KOPT-K1 (cell line): ENCODE results near the gene PFKFB4.
"Not testable (repeated sequence)": the region's sequence is repeated elsewhere in the genome, so short reads cannot be mapped to it uniquely, and the experiment has no call there.

Source experiments
- H3K27ac ChIP-seq: fragments of 200-600 bp; sonication (generic); 2 replicates; pipeline ENCODE4 v1.5.1; 2016; ENCODE audit warnings: antibody characterized with exemption, mild to moderate bottlenecking, low read depth, low read length; ENCODE audit not compliant: poor library complexity, severe bottlenecking
- H3K36me3 ChIP-seq: fragments of 200-600 bp; sonication (generic); 2 replicates; pipeline ENCODE4 v1.5.1; 2017; ENCODE audit warnings: antibody characterized with exemption, mild to moderate bottlenecking, low read length, moderate library complexity; ENCODE audit not compliant: insufficient read depth
- H3K9me3 ChIP-seq: fragments of 200-600 bp; sonication (generic); 2 replicates; pipeline ENCODE4 v1.5.1; 2017; ENCODE audit warnings: antibody characterized with exemption, low read length, mild to moderate bottlenecking; ENCODE audit not compliant: insufficient read depth, poor library complexity, severe bottlenecking

The PFKFB4 gene

DNA sequence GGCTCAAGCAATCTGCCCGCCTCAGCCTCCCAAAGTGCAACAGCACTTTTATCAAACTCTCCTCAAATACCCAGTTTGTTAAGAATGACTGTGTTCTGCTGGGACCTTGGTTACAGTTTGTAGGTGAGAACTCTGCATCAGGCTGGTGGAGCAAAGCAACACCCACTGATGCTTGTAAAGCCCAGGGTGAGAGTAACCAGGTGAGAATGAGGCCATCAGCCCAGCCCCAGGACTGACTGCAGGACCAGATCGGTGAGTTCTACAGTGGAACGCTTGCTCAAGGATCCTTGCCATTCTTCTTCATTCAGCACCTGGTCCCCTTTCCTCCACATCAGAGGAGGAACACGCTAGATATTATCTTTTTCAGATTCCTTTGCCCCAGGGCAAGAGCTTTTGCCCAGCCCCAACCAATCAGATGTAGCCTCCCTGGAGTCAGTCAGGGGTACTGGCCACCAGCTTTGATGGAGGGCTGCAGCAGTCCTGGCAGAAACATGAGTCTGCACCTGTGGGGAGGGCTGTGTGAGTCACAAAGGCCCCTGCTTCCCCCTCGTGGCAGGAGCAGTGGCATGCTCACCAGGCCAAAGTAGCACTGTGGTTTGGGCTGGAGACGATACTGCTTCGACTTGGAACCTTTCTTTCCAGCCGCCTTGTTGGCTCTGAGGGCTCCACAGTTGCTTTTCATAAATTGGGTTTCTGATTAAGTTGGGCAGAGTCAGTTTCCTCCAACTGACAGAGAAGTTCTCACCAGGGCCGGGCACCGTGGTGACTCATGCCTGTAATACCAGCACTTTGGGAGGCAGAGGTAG lies 49.1 kb downstream of the PFKFB4 start:
- Histone ChIP-seq H3K36me3 (no peaks in the 10 kb centered on the region), H3K9me3 (no peaks in the 10 kb centered on the region), H3K27ac (no peak overlapping the region)

DNA sequence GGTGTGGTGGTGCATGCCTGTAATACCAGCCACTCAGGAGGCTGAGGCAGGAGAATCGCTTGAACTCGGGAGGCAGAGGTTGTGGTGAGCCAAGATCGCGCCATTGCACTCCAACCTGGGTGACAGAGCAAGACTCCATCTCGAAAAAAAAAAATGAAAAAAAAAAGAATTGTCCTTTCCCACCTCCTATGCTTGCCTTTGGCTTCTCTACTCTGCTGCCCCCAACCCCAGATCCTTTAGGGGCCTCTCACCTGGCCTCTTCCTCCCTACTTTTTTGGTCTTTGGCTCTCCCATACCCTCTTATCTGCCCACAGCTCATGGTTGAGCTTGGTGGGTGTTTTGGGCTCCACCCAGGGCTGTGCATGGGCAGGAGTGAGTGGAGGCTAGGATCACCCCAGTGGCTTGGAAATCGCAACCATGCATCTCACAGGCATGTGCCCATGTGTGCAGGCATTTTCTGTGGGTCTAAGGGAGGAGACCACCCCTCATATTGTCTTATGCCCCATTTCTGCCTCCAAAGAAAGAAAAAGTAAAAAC lies 50.6 kb downstream of the PFKFB4 start:
- Histone ChIP-seq H3K36me3 (no peaks in the 10 kb centered on the region), H3K27ac (no peak overlapping the region), H3K9me3 (no peaks in the 10 kb centered on the region)

DNA sequence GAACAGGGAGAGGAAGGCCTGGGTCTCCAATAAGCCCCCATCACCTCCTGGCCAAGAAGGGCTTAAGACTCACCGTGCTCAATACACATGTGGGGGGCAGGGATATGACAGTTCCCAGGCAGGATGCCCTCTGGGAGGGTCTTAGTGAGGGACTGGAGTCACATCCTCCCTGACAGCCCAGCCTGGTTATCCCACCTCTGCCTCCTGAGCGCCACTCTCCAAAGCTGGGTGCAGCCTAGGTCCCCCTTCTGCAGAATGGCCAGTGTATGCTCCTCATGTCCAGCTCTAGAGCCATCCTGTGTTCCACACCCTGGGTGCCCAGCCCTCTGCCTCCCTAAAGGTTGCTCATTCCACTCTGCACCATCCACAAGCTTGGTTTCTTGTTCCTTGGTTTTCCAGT lies 51.5 kb downstream of the PFKFB4 start:
- no peaks in the 10 kb centered on the region for H3K9me3 ChIP-seq
- no peak overlapping the region for H3K27ac ChIP-seq
- H3K36me3 ChIP-seq = no peaks in the 10 kb centered on the region

DNA sequence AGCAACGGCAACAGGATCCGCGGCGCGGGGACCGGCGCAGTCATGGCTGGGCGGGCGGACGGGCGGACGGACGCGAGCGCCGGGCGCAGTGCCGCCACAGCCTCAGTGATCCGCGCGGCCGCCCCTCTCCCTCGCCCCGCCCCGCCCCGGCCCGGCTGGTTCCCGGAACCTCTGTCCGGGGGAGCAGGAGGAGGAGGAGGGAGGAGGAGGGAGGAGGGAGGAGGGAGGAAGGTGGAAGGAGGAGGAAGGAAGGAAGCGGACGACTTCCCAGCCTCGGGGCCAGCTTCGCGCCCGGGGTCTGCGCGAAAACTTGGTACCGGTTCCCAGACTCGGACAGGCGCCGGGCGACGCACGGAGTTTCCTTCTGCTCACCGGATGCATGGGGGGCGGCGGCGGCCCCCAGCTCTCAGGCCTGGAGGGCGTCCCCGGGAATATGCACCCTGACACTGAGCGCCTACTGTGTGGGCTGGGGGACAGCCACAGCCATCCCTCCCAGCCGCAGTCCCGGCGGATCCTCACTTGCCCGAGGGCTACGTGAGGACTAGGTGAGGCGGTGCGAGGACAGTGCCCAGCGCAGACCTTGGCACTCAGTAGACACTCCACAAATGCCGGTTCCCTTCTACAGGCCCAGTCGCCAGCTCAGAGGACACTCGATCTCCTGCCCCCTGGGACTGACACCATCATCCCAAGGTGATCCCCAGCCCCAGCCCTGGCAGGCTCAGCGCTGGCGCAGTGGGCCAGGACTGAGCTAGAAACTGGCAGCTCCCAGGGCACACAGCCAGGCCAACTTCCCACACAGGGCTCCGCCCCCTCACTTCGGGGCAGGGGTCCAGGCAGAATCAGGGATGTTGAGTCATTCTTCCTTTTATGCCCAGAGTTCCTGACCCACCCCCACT lies 52.3 kb downstream of the PFKFB4 start, which contains the start of gene SHISA5:
Gene SHISA5, minus strand, starts transcription at position 124 of the 896 bp plus-strand sequence. Its CDS starts 80 bp downstream, at position 44.
- no peaks in the 10 kb centered on the region for H3K9me3 ChIP-seq
- H3K36me3 ChIP-seq = no peaks in the 10 kb centered on the region
- H3K27ac ChIP-seq = no peak within 1 kb of the TSS

DNA sequence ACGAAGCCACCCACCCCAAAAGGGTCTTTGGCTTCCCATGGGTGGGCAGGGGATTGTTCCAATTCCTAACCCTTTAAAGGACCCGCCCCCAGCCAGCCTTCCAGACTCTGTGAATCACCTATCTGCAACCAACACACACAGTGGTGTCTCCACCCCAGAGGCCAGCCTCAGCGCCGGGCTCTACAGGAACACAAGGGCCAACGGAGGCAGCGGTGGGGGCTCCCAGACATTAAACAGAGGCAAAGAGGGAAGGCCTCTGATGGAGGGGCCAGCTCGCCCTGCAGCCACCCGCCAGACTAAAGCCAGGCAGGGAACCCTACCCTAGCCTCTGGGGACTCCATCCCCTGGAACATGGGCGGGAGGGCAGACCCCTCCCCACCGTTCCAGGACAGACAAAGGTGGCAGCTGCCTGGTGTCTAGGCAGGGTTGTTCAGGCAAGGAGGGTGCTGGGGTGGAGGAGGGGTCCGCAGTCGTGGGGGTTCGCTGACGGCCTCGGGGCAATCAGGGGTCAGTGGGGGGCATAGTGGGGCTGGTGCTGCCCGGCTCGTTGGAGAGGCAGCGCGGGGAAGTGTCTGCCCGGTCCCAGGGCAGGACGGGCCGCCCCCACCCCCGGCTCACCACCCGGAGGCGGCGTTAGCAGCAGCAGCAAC lies 53.1 kb downstream of the PFKFB4 start:
- Histone ChIP-seq H3K9me3 (peaks cover under 1% of the 10 kb centered on the region), H3K27ac (no peak overlapping the region), H3K36me3 (no peaks in the 10 kb centered on the region)

DNA sequence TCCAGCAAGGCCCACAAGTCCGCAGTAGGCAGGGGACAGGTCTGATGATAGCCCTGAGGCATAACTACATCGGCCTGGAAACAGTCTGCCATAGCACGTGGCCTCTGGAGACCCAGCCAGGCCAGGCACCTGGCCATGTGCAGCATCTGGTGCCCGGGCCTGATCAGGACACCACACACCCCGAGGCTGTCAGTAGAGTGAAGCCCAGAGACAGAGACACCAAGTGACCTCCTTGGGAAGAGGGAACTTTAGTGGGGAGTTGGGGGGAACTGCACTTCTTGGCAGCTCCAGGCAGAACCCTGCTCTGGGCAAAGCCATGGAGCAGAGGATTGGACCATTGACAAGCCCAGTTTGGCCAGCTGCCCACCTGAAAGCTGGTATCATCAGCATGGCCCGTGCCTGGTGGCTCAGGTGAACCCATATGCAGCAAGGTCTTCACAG lies 53.9 kb downstream of the PFKFB4 start:
- Histone ChIP-seq H3K36me3 (no peaks in the 10 kb centered on the region), H3K9me3 (peaks cover 8% of the 10 kb centered on the region), H3K27ac (no peak overlapping the region)

DNA sequence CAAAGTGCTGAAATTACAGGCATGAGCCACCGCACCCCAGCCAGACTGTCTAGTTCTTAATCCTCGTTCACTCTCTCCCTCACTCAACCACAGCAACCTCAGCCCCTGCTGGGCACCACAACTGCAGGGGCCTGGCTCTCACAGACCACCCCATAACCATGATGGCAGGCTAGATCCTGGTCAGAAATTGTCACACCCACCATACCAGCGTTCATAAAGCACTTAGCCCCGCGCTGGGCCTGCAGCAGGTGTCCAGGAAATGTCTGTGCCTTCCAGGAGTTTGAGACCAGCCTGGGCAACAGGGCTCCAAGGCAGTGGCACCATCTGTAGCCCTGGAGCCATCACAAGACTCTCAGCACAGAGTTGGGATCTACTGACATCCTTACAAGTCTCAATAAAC lies 54.5 kb downstream of the PFKFB4 start:
- H3K36me3 ChIP-seq = no peaks in the 10 kb centered on the region
- no peak overlapping the region for H3K27ac ChIP-seq

DNA sequence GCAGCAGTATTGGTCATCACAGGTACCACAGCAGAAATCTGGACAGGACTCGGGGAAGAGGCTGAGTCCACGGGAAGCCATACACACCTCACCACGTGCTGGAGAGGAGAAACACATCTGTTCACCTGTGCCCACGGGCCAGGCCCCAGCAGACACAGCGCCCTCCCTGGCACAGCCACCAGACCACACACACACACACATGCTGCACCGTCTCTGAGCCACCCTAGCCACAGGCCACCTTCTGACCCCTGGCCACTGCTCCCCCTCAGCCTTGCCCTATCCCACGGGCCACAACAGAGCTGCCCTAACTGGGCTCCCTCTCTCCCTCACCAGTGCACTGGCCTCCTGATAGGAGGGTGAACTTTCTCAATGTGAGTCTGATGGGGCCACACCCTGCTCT lies 55.4 kb downstream of the PFKFB4 start:
- Histone ChIP-seq H3K27ac (no peak overlapping the region), H3K36me3 (no peaks in the 10 kb centered on the region), H3K9me3 (peaks cover 10% of the 10 kb centered on the region)

More for the DNA sequence above, 54.5 kb downstream of the PFKFB4 start:
- peaks cover 10% of the 10 kb centered on the region for H3K9me3 ChIP-seq

DNA sequence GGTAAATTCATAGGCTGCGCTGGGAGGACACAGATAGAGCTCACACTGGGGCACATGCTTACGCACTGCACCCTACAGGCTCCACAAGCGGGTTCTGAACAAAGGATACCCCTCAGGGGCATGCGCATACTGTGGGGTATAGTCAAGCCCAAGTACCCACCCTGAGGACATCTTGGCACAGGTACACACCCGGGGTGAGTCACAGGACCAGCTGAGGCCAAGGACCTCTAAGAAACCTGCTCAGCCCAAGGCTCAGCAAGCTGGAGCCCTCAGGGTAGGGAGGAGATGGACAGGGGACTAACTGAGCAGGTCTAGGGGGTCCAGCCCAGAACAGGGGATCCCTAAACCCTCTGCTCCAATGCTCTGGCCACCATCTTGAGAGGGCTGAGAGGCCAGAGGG lies 55.9 kb downstream of the PFKFB4 start:
- Histone ChIP-seq H3K9me3 (peaks cover 10% of the 10 kb centered on the region), H3K36me3 (no peaks in the 10 kb centered on the region), H3K27ac (no peak overlapping the region)

DNA sequence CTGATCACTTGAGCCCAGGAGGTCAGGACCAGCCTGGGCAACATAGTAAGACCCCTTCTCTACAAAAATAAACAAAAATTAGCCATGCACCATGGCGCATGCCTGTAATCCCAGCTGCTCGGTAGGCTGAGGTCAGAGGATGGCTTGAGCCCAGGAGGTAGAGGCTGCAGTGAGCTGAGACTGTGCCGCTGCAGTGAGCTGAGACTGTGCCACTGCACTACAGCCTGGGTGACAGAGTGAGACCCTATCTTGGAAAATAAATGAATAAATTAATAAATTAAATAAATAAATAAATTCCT lies 63.5 kb downstream of the PFKFB4 start:
- no peaks in the 10 kb centered on the region for H3K36me3 ChIP-seq
- no peak overlapping the region for H3K27ac ChIP-seq
- H3K9me3 ChIP-seq = peaks cover 6% of the 10 kb centered on the region

DNA sequence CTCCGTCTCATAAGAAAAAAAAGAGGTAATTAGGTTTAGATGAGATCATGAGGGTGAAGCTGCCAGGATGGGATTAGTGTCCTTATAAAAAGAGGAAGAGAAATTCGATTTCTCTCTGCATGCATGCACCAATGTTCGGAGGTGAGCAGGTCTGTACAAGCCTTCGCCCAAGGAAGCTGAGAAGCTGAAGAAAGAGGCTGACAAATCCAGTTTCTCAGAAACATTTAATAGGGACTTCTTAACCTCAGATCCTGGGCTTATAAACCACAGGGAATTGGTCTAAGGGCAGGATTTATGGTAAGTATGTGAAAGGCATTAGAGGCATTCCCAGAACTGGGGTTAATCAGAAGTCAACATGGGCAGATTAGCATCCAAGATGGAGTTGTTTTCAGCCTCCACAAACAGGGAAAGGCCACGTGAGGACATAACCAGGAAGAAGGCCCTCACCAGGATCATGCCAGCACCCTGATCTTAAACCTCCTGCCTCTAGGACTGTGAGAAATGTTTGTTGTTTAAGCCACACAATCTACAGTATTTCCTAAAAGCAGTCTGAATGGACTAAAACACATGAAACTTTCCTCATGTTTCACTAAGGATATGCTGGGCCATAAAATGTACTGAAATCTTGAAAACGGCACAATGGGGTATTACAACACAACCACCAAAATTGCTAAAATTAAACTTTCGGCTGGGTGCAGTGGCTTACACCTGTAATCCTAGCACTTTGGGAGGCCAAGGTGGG lies 64.0 kb downstream of the PFKFB4 start:
- Histone ChIP-seq H3K36me3 (no peaks in the 10 kb centered on the region), H3K27ac (no peak overlapping the region), H3K9me3 (peaks cover under 1% of the 10 kb centered on the region)

DNA sequence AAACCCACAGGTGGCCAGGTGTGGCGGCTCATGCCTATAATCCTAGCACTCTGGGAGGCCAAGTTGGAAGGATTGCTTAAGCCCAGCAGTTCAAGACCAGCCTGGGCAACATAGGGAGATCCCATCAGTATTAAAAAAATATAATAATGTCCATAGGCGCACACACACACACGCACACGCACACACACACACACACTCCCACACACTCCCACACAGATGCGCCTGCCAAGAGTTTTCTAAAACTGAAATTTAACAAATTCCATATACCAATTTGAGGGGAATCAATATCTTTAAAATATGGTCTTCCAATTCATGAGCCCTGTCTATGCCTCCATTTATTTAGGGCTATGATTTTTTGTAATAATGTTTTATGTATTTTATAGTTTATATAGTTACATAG lies 69.7 kb downstream of the PFKFB4 start:
- Histone ChIP-seq H3K36me3 (no peaks in the 10 kb centered on the region), H3K9me3 (no peaks in the 10 kb centered on the region), H3K27ac (no peak overlapping the region)

DNA sequence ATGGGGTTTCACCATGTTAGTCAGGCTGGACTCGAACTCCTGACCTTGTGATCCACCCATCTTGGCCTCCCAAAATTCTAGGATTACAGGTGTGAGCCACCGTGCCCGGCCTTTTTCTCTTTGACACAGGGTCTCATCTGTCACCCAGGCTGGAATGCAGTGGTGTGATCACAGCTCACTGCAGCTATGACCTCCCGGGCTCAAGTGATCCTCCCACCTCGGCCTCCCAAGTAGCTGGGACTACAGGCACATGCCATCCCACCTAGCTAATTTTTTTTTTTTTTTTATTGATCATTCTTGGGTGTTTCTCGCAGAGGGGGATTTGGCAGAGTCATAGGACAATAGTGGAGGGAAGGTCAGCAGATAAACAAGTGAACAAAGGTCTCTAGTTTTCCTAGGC lies 73.8 kb downstream of the PFKFB4 start:
- not testable (repeated sequence) for H3K27ac ChIP-seq, H3K9me3 ChIP-seq

DNA sequence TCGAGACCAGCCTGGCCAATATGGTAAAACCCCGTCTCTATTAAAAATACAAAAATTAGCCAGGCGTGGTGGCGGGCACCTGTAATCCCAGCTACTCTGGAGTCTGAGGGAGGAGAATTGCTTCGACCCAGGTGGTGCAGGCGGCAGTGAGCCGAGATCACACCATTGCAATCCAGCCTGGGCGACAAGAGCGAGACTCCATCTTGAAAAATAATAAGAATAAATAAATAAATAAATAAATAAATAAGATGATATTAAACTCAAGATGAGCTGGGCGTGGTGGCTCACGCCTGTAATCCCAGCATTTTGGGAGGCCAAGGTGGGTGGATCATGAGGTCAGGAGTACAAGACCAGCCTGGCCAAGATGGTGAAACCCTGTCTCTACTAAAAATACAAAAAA lies 75.7 kb downstream of the PFKFB4 start:
- not testable (repeated sequence) for H3K27ac ChIP-seq, H3K9me3 ChIP-seq, H3K36me3 ChIP-seq

More for the DNA sequence above, 73.8 kb downstream of the PFKFB4 start:
- H3K36me3 ChIP-seq = not testable (repeated sequence)
